H1 (cell line): ENCODE results near the gene LHFPL2. TPM values are rescaled to one million over a fixed set of nuclear protein-coding genes. Genes with fewer than 3 reads are reported as not detected.

Source experiments
- CREB1 ChIP-seq: IDR thresholded peaks from 2 replicates; pipeline ENCODE4 v1.6.1; 2012; ENCODE audit warnings: inconsistent platforms
- MAX ChIP-seq: IDR thresholded peaks from 2 replicates; pipeline ENCODE4 v1.6.1; 2012; ENCODE audit warnings: inconsistent platforms
- POLR2AphosphoS5 ChIP-seq: IDR thresholded peaks from 2 replicates; pipeline ENCODE4 v1.6.1; 2011; ENCODE audit warnings: low read depth, low read length
- RAD21 ChIP-seq, 2 experiments: IDR thresholded peaks in 1 of 2; conservative IDR thresholded peaks in 1 of 2; 2 replicates each; pipeline ENCODE4 v1.6.1; 2011; ENCODE audit warnings: low read depth in 2 of 2, low read length in 2 of 2, improper control_type of control experiment in 1 of 2, inconsistent platforms in 1 of 2, mild to moderate bottlenecking in 1 of 2, moderate library complexity in 1 of 2
- SIRT6 ChIP-seq: IDR thresholded peaks from one replicate; pipeline ENCODE4 v1.7.1; 2012; ENCODE audit warnings: low read length, inconsistent platforms
- SUZ12 ChIP-seq: fragments of 200-600 bp; sonication (generic); IDR thresholded peaks from 2 replicates; pipeline ENCODE4 v1.6.1; 2012; ENCODE audit warnings: mild to moderate bottlenecking, inconsistent platforms, low read length, moderate library complexity, mixed read lengths
- USF2 ChIP-seq: IDR thresholded peaks from 2 replicates; pipeline ENCODE4 v1.6.1; 2011; ENCODE audit warnings: low read length, improper control_type of control experiment
- ZNF274 ChIP-seq: IDR thresholded peaks from 2 replicates; pipeline ENCODE4 v1.7.0; 2012; ENCODE audit warnings: low read length, borderline replicate concordance; ENCODE audit errors: extremely low read depth
- polyA plus RNA-seq, 7 experiments: library from polyadenylated mRNA; depleted of rRNA in 3 of 7; stranded (reverse) in 5 of 7; unstranded in 2 of 7; fragments of >200 nt in 5 of 7; fragments of 200-250 nt in 2 of 7; gene quantifications; 1 replicate in 5 of 7; 2 replicates in 1 of 7; 4 replicates in 1 of 7; pipeline versions ENCODE4 v1.2.1 to v1.2.3, GENCODE V29; 2011 to 2013; ENCODE audit warnings: missing spikeins in 2 of 7, mixed read lengths in 2 of 7
- total RNA-seq: library from RNA; stranded (reverse); fragmentation: NEBNext Ultra II Directional; extraction: Animal tissue kit (Norgen Biotek cat#: 25700); gene quantifications from 2 replicates; pipeline ENCODE4 v1.2.1, GENCODE V29; 2021

The LHFPL2 gene
- total and polyA plus RNA-seq, 2 of the 8 experiments (the other 6 are each of a cell fraction or from before 2014, with no cell fraction given): 9.6 to 43.0 TPM

- no peak for TF ChIP-seq SIRT6
- TF ChIP-seq USF2: no peak
- no peak for TF ChIP-seq POLR2AphosphoS5
- TF ChIP-seq ZNF274: no peak
- TF ChIP-seq CREB1: no peak
- no peak for TF ChIP-seq RAD21 (IDR thresholded peaks at IDR 0.05 in 1 of 2, conservative IDR thresholded peaks at IDR 0.05 in 1 of 2; ENCODE audit: low read depth in 2 of 2, low read length in 2 of 2)
- no peak for TF ChIP-seq SUZ12
- TF ChIP-seq MAX: no peak
- TF ChIP-seq, all 59 proteins: peak for 0
Observed at GRCh38 chr5:78605611-78606010, 43.0 kb downstream of the LHFPL2 start (continued).
